ENCODE results near the gene LRRC75A.
"Not testable (repeated sequence)": the region's sequence is repeated elsewhere in the genome, so short reads cannot be mapped to it uniquely, and the experiment has no call there.

LRRC75A gene

DNA sequence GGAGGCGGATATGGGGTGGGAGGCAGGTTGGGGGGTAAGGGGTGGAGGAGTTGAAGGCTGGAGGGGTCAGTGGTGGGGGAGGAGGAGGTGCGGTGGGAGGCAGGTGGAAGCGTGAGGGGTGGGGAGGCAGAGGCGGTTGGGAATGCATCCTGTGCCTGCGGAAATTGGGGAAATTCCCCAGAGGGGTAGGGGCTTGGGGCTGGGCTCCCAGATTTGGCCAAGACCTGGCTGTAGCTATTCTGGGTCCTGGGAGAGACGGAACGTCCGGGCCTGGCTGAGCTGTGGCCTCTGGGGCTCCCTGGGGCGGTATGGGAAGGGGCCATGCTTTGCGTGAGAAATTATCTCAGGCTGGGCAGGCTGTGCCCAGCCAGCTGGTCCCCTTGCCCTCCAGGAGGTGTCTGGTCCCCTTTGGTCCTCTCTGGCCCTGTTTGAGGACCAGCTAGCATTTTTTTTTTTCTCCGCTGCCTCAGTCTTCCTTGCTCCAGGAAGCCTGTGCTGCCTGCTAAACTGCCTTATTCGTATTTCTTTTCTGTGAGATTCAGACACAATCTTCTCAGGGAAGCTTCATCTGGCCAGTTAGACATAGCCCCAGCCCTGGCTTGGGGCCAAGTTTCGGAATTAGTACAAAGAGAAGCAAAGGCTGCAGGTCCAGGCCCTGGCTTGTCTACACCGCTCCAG is 83.9 kb downstream of the LRRC75A start:
- DNase-seq (ENCODE audit: extremely low read depth in 1 of 2, low read depth in 1 of 2), result no peak

- DNase-seq (ENCODE audit: extremely low read depth in 1 of 2, low read depth in 1 of 2), result no peak
These were observed 85.0 kb downstream of the LRRC75A start for GRCh38 chr17:16406742-16407674.

DNA sequence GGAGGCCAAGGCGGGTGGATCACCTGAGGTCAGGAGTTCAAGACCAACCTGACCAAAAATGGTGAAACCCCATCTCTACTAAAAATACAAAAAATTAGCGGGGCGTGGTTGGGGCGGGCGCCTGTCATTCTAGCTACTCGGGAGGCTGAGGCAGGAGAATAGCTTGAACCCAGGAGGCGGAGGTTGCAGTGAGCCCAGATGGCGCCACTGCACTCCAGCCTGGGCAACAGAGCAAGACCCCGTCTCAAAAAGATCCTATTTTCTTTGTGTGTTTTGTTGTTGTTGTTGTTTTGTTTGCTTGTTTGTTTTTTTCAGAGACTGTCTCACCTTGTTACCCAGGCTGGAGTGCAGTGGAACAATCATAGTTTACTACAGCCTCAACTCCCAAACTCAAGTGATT is 88.1 kb downstream of the LRRC75A start:
- DNase-seq (ENCODE audit: extremely low read depth in 1 of 2, low read depth in 1 of 2), result not testable (repeated sequence)

DNA sequence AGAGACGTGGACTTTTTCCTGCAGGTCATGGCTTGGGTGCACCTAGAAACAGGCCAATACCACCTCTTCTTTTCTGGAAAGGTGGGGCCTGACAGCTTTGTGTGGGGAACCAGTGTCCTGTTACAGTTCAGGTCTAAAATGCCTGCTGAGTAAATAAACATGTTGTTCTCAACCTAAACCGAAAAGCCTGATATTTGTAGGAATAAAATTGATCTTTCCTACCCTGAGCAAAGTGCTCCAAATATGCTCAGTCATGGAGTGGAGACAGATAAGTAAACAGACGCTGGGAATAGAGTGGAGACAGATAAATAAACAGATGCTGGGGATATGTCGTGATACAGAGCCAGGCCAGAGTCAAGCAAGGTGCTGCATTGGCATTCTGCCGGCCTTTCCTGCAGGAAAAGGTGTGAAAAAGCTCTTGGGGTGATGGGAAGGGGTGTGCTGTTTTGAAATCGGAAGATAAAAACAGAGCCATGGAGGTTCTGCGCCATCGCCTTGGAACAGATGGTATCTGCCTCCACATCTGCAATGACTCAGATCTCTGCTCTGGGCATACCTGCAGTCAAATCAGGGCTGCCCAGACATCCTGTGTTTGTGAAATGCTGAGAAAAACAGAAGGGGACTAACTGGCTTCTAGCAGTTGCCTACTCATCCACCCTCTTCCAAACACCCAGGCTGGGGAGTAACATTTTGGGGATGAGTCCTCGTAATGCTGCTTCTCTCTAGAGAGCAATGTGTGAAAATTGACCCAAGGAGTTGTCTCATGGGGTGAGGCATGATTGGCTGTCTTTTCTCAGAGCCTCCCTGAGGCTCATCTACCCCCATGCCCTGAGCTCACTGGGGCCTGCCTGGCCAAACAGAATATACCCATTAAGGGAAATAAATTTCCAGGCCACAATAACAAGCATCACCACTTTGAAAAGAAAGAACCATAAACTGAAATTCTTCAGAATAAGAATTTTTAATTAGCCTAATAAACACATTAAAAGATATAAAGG is 93.4 kb downstream of the LRRC75A start:
- DNase-seq (ENCODE audit: extremely low read depth in 1 of 2, low read depth in 1 of 2), result no peak

GRCh38 chr17:16396693-16397092 is 95.3 kb downstream of the LRRC75A start:
- DNase-seq (ENCODE audit: extremely low read depth in 1 of 2, low read depth in 1 of 2), result not testable (repeated sequence)

DNA sequence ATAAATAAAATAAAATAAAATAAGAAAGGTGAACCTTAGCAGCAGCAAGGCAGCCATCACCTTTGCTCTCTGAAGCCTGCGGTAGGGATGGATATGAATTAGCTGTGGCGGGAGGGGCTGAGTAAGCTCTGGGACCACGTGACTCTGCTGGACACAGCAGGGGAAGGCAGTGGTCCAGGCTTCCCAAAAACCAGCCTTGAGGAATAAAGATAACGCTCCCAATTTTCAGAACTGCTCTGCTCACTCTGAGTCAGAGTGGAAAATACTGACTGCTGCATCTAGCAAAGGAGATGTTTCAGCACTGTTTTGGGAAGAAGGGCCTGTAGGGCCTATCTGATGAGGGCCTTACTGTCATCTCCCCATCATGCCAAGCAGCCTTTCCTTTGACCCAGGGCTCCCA is 96.1 kb downstream of the LRRC75A start:
- not testable (repeated sequence) for DNase-seq (ENCODE audit: extremely low read depth in 1 of 2, low read depth in 1 of 2)

- not testable (repeated sequence) for DNase-seq (ENCODE audit: extremely low read depth in 1 of 2, low read depth in 1 of 2)
These were observed 99.5 kb downstream of the LRRC75A start for GRCh38 chr17:16392491-16392890.
